Activated CD4-positive, alpha-beta T cell treated with anti-CD3 and anti-CD28 coated beads for 24 hours (primary cell): ENCODE results near the gene TRIM49.
"Not testable (repeated sequence)": the region's sequence is repeated elsewhere in the genome, so short reads cannot be mapped to it uniquely, and the experiment has no call there.

Experiments used
- DNase-seq, 2 donors: peaks; one replicate each; pipeline ENCODE4 v3.0.0-alpha.2; 2020; ENCODE audit warnings: low read depth in 2 of 2

Gene TRIM49, protein sequence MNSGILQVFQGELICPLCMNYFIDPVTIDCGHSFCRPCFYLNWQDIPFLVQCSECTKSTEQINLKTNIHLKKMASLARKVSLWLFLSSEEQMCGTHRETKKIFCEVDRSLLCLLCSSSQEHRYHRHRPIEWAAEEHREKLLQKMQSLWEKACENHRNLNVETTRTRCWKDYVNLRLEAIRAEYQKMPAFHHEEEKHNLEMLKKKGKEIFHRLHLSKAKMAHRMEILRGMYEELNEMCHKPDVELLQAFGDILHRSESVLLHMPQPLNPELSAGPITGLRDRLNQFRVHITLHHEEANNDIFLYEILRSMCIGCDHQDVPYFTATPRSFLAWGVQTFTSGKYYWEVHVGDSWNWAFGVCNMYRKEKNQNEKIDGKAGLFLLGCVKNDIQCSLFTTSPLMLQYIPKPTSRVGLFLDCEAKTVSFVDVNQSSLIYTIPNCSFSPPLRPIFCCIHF

GRCh38 chr11:89808475-89808874 is at the start of gene TRIM49:
Gene TRIM49 (minus strand): TSS chr11:89808575. CDS start chr11:89804469, 4,106 bp downstream.
- not testable (repeated sequence) for DNase-seq

- not testable (repeated sequence) for DNase-seq
These were observed 18.3 kb upstream of the TRIM49 start for GRCh38 chr11:89826694-89827093.

DNA sequence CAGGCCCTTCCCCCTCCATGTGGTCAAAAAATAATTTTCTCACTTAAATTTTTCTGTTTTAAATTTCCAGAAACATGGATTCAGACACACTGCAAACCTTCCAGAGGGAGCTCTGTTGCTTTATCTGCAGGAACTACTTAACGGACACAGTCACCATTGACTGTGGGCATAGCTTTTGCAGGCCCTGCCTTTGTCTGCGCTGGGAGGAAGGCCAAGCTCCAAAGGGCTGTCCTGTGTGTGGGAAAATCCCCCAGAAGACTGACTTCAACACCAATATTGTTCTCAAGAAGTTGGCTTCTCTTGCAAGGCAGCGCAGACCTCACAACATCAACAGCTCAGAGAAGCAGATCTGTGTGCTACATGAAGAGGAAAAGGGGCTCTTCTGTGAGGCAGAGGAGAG is 11.6 kb upstream of the TRIM49 start:
- DNase-seq: not testable (repeated sequence)

DNA sequence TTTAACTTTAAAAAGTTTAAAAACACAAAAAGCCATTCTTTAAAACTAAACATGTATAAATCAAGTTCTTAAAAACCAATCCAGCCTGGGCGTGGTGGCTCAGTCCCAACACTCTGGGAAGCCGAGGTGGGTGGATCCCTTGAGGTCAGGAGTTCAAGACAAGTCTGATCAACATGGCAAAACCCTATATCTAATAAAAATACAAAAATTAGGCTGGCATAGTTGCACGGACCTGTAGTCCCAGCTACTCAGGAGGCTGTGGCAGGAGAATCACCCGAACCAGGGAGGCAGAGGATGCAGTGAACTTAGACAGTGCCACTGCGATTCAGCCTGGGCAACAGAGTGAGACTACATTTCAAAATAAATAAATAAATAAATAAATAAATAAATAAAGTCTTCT is 5.2 kb upstream of the TRIM49 start:
- not testable (repeated sequence) for DNase-seq

DNA sequence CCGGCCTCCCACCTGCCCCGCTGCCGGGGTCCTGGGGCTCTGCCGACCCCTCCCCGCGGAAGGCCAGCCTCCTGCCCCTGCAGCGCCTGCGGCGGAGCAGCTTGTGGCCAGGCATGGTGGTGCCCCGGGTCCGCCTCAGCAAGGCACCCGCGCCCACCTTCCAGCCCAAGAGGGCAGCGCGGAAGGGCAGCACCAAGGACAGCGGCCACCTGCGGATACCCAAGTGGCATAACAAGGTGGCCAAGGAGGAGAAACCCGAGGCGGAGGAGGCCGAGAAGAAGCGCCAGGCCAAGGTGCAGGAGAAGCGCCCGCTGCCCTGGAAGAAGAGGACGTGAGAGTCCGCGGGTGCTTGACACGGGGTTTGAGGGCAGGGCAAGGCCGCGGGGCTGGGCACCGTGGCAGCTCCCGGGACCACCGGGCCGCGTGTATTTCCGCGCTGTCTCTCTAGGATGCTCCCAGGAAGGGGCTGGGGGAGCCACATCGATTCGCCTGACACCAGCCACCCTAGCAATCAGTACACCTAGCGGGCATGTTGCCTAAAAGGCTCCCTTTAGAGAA is 20.8 kb downstream of the TRIM49 start:
- not testable (repeated sequence) for DNase-seq

DNA sequence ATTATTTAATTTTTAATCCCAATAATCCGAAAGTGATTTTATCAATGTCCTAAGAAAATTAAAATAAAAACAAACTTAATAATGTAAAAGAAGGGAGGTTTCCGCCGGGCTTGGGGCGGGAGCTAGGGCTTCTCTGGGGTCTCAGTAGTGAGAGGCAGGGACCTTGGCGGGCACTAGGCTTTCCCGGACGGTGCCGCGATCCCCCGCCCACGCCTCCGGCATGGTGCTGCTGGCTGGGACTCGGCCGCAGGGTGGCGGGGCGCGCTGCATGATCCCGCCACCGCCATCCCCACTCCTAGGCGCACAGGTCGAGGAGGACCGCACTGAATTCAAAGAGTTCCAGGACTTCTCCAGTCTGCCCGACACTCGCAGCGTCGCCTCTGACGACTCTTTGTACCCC is 22.6 kb downstream of the TRIM49 start:
- DNase-seq: not testable (repeated sequence)

DNA sequence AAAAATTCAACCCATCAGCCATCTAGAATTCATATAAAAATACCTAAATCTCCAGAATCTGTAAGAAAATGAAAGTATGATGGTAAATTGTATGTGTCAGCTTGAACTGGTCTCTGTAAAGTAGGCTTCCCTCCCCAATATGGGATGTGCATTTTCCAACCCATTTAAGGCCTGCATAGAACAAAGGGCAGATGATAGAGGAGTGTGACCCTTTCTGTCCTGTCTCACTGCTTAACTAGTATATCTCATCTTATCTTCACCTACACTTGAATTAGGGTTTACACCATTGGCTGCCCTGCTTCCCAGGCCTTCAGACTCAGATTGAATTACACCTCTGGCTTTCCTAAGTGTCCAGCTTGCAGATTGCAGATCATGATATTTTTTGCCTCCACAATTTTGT is 57.6 kb downstream of the TRIM49 start:
- DNase-seq: not testable (repeated sequence)
